DND-41 (cell line): ENCODE measurements around the gene RAD51B.

Experiments
- CTCF ChIP-seq: IDR thresholded peaks from 2 replicates; pipeline ENCODE4 v1.5.1; 2012; ENCODE audit warnings: borderline replicate concordance, low read length, moderate library complexity, mild to moderate bottlenecking; ENCODE audit not compliant: poor library complexity, severe bottlenecking; ENCODE audit errors: extremely low read depth
- EZH2 ChIP-seq: IDR thresholded peaks from 3 replicates; pipeline ENCODE4 v1.6.1; 2012; ENCODE audit warnings: borderline replicate concordance, low read depth, mild to moderate bottlenecking, moderate library complexity, low read length, inconsistent platforms; ENCODE audit not compliant: severe bottlenecking

GRCh38 chr14:68623826-68624225 lies 804.2 kb downstream of the RAD51B start:
- TF ChIP-seq EZH2 (no peak), CTCF (no peak)
